Putamen (tissue), 1 donor: Measurements from ENCODE around the gene XPNPEP1.
"Not testable (repeated sequence)": the region's sequence is repeated elsewhere in the genome, so short reads cannot be mapped to it uniquely, and the experiment has no call there.

Source experiments
- DNase-seq: peaks from one replicate; pipeline ENCODE4 v3.0.0-alpha.2; 2016; ENCODE audit warnings: low spot score

The XPNPEP1 gene

GRCh38 chr10:109924087-109924486, 776 bp upstream of the XPNPEP1 start:
- no peak for DNase-seq

GRCh38 chr10:109922358-109922975, 844 bp downstream of the XPNPEP1 start:
- DNase-seq, result no peak

GRCh38 chr10:109920016-109920415, 3.3 kb downstream of the XPNPEP1 start:
- DNase-seq, result no peak

- DNase-seq, result no peak
Measured at GRCh38 chr10:109919220-109919619, 4.1 kb downstream of the XPNPEP1 start.

DNA sequence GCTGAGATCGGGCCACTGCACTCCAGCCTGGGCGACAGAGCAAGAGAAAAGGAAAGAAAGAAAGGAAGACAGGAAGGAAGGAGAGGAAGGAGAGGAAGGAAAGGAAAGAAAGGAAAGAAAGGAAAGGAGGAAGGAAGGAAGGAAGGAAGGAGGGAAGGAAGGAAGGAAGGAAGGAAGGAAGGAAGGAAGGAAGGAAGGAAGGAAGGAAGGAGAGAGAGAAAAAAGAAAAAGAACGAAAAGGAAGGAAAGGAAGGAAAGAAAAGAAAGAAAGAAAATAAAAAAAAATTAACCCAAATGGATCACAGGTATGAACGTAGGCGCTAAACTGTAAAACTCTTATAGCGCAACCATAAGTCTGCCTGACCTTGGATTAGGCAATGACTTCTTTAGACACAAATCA, 4.6 kb downstream of the XPNPEP1 start:
- DNase-seq, result not testable (repeated sequence)

GRCh38 chr10:109915566-109915965, 7.7 kb downstream of the XPNPEP1 start:
- no peak for DNase-seq

GRCh38 chr10:109914966-109915365, 8.3 kb downstream of the XPNPEP1 start:
- DNase-seq, result no peak

DNA sequence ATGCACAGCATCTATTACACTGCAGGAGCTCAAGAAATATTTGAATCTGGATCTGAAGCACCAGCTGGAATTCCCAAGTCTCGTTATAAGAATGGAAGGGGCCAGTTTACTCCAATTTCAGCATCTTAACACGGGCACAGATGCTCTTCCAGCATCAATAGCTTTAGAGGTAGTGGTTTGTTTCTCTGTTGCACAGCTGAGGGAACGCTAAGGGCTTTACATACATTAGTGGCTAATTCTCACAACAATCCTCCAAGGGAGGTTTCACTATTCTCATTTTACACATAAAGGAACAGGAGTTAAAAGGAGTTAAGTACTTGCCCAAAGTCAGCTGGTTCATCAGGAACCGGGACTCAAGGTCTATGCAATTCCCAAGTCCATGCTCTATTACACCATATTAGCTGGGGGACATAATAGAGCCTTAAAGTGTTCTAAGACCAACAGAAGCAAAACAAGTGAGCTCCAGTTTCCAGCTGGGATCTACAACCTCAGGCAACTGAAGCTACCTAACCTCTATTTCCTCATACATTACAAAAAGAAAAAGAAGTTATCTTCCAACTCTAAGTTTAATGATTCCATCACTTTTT, 9.9 kb downstream of the XPNPEP1 start:
- no peak for DNase-seq

DNA sequence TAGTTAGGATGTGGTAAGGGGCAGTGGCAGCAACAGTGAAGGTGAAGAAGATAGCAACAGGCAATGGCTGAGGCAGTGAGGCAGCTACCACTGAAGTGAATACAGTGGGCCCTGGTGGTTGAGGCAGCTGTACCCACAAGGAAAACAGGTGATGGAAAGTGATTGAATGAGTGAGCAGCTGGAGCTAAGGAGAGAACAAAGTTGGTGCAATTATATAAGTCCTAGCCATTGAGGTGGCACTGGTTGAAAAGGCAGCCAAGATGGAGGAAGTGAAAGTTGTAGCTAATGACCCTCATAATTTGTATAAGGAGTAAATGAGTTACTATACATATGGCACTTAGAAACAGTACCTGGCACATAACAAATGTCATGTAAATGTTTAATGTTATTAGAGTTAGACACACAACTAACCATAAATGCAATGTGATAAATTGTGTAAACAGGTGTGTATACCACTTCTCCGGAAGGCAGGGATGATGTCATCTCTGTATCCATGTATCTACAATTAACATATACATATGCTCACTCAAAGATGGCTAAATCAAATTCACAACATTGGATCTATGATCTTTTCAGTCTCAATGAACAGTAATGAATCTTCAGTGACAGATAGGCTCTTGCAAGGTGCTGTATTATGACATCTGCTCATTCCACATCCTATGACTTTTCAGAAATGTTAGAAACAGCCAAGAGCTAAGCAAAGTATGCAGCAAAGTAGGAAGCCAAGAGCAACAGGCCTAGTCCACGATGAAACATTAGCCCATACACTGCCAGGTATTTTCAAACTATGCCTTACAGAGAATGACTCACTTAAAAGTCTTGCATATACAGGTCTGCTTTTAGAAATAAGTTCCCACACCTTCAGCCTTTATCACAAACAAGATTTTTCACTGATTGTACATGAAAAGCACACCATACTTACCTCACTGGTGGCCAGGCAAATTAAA, 10.7 kb downstream of the XPNPEP1 start:
- DNase-seq, result no peak

DNA sequence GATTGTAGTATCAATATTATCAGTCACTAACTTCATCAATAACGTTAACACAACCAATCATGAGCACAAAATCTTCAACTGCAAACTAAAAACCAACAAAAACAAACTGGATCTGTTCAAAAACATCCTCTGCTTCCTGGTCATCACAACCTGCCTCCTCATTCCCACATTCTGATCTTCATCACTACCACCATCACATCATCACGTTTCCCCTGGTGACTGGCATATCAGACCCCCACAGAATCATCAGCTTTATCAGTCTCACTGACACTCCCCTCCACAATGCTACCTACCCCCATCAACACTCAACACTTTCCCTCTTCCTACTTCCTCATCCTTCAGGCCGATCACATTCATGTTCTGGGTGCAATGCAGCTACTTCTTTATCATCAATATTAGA, 11.4 kb downstream of the XPNPEP1 start:
- DNase-seq, result no peak

DNA sequence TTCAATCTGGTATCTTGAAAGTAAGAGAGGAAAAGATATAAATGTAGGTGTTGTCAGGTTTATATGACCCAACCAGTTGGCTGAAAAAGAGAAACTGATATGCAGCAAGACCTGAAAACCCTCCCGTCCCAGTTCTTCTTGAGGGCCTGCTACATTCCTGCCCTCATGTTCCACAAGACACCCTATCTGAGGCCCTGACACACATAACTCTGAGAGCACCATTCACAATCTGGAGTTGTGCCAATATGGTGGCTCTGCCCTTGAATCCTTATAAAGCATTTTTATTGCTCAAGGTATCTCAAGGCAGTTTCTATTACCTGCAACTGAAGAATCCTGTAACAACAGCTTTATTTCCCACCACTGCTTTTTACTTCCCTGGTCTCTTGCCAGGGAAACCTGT, 17.0 kb downstream of the XPNPEP1 start:
- no peak for DNase-seq

GRCh38 chr10:109904397-109904796, 18.9 kb downstream of the XPNPEP1 start:
- no peak for DNase-seq

- DNase-seq, result no peak
Measured at GRCh38 chr10:109902992-109903947, 20.0 kb downstream of the XPNPEP1 start.

DNA sequence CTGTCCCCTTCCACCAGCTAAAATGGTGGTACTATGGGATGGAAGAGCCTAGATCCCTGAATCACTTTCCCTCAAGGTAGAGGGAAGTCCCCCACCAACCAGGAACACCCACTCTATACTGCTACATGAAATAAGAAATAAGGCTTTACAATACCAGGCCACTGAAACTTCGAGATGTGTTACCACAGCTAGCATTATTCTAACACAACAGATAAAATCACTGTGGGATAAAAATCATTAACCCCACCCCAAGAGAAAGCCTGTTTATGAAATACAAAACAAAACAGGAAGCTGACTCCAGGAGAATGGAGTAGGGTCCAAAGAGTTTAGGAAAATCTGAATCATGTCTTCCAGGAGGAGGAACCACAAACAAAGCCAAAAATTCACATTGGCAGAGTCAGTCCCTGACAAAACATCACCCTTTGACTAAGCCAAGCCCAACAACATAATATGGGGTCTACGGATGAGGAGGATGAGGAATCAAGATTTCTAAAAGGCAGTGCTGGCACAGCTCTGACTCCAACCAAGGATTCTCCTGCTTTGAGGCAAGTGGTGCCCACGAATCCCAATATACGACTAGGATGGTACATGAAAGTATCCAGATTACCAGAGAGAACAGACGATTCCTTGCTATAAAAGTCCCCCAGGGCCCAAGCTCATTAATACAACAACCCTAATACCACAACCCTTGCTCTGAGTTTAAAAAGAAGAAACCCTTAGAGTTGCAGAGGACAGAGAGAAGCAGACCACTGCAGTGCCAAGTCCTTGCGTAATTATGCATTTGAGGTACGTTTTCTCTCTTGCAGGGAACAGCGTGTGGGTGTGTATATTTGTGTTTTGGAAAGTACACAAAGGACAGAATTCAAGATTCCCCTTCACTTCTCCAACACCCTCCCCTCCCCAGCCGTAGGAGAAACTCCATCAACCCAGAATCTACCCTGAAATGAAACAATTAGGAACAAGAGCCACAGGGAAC, 23.7 kb downstream of the XPNPEP1 start:
- no peak for DNase-seq

- DNase-seq, result no peak
Measured at GRCh38 chr10:109898666-109899355, 24.5 kb downstream of the XPNPEP1 start.

DNA sequence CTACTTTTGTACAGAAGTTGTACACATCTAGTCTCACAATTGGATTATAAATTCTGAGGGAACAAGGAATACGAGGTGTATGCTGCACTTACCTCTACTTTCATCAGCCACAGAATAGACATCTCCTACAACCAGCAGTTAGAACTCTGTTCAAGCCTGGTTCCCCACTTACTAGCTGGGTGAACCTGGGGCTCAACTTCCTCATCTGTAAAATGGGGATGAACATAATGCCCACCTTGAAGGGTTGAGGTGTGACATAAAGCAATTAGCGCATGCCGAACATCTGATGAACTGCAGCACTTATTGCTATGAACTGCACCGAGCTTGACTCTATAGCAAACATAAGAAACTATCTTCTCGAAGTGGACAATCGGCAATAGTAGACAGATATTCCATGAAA, 25.3 kb downstream of the XPNPEP1 start:
- DNase-seq, result no peak

DNA sequence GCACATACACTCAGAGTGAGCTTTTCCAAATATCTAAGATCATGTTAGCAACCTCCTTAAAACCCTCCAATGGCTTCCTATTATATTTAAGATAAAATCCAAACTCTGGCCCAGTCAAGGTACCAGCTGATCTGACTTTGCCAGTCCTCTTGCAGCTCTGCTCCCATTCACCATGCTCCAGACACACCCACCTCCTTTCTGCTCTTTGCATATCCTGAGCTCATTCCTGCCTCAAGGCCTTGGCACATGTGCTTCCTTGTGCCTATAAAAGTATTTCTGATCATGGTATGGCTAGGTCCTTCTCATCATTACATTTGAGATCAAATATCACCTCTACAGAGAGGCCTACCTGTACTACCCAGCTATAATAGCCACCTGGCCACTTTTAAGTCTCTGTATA, 27.5 kb downstream of the XPNPEP1 start:
- no peak for DNase-seq

- peak; percentile 28 for DNase-seq
Measured at GRCh38 chr10:109895095-109895818, 28.1 kb downstream of the XPNPEP1 start.

GRCh38 chr10:109894516-109894915, 28.8 kb downstream of the XPNPEP1 start:
- peak; percentile 71 for DNase-seq
